ENCODE results near the gene MED29. TPM values are rescaled to one million over a fixed set of nuclear protein-coding genes. Genes with fewer than 3 reads are reported as not detected.

The MED29 gene
- total RNA-seq, 4 donors from 2014 or later = 32.9 to 52.5 (median 37.6) TPM

DNA sequence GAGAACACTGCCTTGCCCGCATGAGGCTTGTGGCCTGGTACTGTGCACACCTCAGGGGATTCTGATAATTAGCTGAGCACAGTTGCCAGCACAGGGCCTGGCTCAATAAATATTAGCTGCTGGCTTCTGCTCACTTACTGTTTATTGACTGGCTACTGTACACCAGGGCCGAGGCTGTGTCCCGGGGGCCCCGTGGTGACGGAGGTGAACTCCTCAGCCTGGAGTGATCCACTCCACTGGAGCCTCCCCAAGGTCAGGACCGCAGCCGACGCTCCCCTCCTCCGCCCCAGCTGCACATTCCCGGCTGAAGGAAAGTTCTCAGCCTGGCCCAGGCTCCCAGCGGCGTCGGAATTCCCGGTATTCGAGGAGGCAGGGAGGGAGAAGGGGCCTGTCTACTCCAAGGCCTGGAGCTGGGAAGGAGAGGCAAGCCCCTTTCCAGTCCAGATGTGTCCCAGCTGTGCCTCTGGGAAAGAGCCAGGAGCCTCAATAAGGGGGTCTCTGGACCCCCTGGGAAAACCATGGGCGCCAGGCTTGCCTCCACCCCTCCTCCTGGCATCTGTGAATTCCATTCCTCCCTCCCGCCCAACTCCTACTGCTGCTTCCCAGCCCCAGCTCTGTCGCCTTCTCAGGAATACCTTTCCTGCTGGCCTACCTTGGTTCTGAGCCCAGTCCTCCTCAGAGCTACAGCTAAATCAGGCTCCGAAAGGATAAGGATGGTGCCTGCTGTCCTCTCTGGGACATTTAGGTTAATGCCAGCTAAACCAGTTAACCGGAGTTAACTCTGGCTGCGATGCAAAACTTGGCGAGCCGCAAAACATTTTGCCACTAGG lies 37.3 kb downstream of the MED29 start:
- H3K4me1 ChIP-seq = peaks cover 0 to 61% (median 20%) of the 10 kb centered on the region in 4 donors
- TF ChIP-seq, protein P1, sequence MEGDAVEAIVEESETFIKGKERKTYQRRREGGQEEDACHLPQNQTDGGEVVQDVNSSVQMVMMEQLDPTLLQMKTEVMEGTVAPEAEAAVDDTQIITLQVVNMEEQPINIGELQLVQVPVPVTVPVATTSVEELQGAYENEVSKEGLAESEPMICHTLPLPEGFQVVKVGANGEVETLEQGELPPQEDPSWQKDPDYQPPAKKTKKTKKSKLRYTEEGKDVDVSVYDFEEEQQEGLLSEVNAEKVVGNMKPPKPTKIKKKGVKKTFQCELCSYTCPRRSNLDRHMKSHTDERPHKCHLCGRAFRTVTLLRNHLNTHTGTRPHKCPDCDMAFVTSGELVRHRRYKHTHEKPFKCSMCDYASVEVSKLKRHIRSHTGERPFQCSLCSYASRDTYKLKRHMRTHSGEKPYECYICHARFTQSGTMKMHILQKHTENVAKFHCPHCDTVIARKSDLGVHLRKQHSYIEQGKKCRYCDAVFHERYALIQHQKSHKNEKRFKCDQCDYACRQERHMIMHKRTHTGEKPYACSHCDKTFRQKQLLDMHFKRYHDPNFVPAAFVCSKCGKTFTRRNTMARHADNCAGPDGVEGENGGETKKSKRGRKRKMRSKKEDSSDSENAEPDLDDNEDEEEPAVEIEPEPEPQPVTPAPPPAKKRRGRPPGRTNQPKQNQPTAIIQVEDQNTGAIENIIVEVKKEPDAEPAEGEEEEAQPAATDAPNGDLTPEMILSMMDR (IDR thresholded peaks at IDR 0.05) = no peak
- TF ChIP-seq EP300 (IDR thresholded peaks at IDR 0.05) = peak in 1 of 2 donors; percentile 84
- peak in 1 of 2 donors; percentile 10 for TF ChIP-seq POLR2A (IDR thresholded peaks at IDR 0.05)
- peak overlapping the region; percentile 34 to 88 (median 65) for H3K27ac ChIP-seq
- no peaks in the 10 kb centered on the region for H3K27me3 ChIP-seq
- peaks cover 0 to 47% (median 2%) of the 10 kb centered on the region in 3 donors for H3K36me3 ChIP-seq
- no peaks in the 10 kb centered on the region for H3K9me3 ChIP-seq
- H3K4me3 ChIP-seq = no peak overlapping the region
- 21 to 23% methylated on average over 19 to 21 of the region's 23 CpGs for WGBS, 2 donors
- DNase-seq (ENCODE audit: low spot score in 2 of 2) = peak in 1 of 2 donors; percentile 46

DNA sequence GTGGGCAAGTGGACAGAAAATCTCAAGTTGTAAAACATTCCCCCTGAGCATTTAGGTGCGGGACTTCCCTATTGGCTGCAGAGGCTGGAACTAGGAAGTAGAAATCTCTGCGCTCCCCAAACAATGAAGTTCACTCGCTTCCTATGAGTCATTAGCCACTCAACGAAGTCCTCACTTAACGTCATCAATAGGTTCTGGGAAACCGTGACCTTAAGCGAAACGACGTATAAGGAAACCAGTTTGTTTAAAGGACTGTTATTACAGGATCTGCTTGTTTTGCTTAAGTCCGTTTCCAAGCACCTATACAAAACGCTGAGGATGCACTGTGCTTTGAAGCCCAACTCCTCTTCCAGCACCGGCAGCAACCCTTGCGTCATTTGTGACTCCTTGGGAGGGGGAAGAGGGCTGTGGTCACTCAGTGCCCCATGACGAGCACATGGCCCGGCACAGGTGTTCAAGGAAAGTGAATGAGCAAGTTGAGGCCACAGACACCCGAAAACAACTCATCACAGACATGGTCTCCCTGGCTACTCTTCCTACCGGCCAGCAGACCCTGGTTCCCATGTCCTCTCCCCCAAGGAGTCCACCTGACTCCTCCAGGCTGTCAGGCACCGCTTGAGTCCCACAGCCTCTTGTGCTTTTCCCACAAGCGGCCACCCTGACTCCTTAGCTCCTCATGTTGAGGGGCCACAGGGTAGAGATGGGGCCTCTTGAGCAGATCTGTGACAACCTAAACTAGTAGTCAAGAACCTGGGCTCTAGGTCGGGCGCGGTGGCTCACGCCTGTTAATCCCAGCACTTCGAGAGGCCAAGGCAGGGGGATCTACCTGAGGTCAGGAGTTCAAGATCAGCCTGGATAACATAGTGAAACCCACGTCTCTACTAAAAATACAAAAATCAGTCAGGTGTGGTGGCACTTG lies 39.8 kb downstream of the MED29 start:
- Histone ChIP-seq H3K4me3 (no peak overlapping the region), H3K4me1 (peaks cover 0 to 77% (median 37%) of the 10 kb centered on the region in 4 donors), H3K27me3 (no peaks in the 10 kb centered on the region), H3K27ac (peak overlapping the region in 3 of 4 donors; percentile 66 to 85 (median 79)), H3K9me3 (no peaks in the 10 kb centered on the region), H3K36me3 (peaks cover 0 to 42% (median 11%) of the 10 kb centered on the region in 3 donors)
- TF ChIP-seq EP300 (IDR thresholded peaks at IDR 0.05) = peak; percentile 35 to 68
- TF ChIP-seq, protein P1 (IDR thresholded peaks at IDR 0.05) = no peak
- DNase-seq (ENCODE audit: low spot score in 2 of 2) = no peak
- WGBS, 2 donors = 67 to 69% methylated on average over 25 of the region's 25 CpGs

DNA sequence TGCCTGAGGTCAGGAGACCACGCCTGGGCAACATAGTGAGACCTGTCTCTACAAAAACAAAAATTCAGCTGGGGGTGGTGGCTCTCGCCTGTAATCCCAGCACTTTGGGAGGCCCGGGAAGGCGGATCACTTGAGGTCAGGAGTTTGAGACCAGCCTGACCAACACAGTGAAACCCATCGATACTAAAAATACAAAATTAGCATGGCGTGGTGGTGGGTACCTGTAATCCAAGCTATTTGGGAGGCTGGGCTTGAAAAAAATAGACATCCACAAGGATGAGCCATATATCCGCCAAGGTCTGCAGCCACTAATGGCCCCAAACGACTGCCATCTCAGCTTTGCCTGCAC lies 41.5 kb downstream of the MED29 start:
- no peak for DNase-seq (ENCODE audit: low spot score in 2 of 2)
- Histone ChIP-seq H3K4me1 (peaks cover 0 to 70% (median 43%) of the 10 kb centered on the region in 4 donors), H3K9me3 (no peaks in the 10 kb centered on the region), H3K27ac (no peak overlapping the region), H3K4me3 (no peak overlapping the region), H3K36me3 (peaks cover 0 to 42% (median 11%) of the 10 kb centered on the region in 3 donors), H3K27me3 (no peaks in the 10 kb centered on the region)
- TF ChIP-seq EP300 (IDR thresholded peaks at IDR 0.05) (no peak), POLR2A (IDR thresholded peaks at IDR 0.05) (no peak)
- TF ChIP-seq, protein P1 (IDR thresholded peaks at IDR 0.05) = no peak
- WGBS, 2 donors = 86 to 94% methylated on average over 8 of the region's 8 CpGs

- H3K36me3 ChIP-seq = peaks cover 0 to 42% (median 11%) of the 10 kb centered on the region in 3 donors
- peak overlapping the region in 2 of 4 donors; percentile 82 to 94 for H3K27ac ChIP-seq
- no peaks in the 10 kb centered on the region for H3K9me3 ChIP-seq
- no peaks in the 10 kb centered on the region for H3K27me3 ChIP-seq
- peaks cover 0 to 61% (median 36%) of the 10 kb centered on the region in 4 donors for H3K4me1 ChIP-seq
- no peak for TF ChIP-seq EP300 (IDR thresholded peaks at IDR 0.05)
- TF ChIP-seq, protein P1 (IDR thresholded peaks at IDR 0.05) = no peak
- no peak for TF ChIP-seq POLR2A (IDR thresholded peaks at IDR 0.05)
- H3K4me3 ChIP-seq = peak overlapping the region in 1 of 4 donors; percentile 97
- 92 to 95% methylated on average over 8 of the region's 8 CpGs for WGBS, 2 donors
- DNase-seq (ENCODE audit: low spot score in 2 of 2) = no peak
Measured at GRCh38 chr19:39433480-39434079, 42.4 kb downstream of the MED29 start.

All from tibial nerve (tissue), 4 donors.